Cardiac fibroblast (primary cell): Measurements from ENCODE around the gene ING1.
"Not testable (repeated sequence)": the region's sequence is repeated elsewhere in the genome, so short reads cannot be mapped to it uniquely, and the experiment has no call there.

Experiments
- DNase-seq, 2 donors: peaks; one replicate each; pipeline versions ENCODE4 v3.0.0 to v3.0.0-alpha.2; 2010; ENCODE audit warnings: low read depth in 2 of 2
- H3K4me3 ChIP-seq, 2 donors: replicated peaks in 1 of 2; 1 replicate in 1 of 2; 2 replicates in 1 of 2; pipeline ENCODE4 v1.5.1; 2011; ENCODE audit warnings: low read depth in 2 of 2, low read length in 2 of 2, mild to moderate bottlenecking in 2 of 2, moderate library complexity in 1 of 2
- CTCF ChIP-seq: IDR thresholded peaks from one replicate; pipeline ENCODE4 v1.5.1; 2011; ENCODE audit warnings: low read depth, mild to moderate bottlenecking, low read length, inconsistent platforms

The ING1 gene

DNA sequence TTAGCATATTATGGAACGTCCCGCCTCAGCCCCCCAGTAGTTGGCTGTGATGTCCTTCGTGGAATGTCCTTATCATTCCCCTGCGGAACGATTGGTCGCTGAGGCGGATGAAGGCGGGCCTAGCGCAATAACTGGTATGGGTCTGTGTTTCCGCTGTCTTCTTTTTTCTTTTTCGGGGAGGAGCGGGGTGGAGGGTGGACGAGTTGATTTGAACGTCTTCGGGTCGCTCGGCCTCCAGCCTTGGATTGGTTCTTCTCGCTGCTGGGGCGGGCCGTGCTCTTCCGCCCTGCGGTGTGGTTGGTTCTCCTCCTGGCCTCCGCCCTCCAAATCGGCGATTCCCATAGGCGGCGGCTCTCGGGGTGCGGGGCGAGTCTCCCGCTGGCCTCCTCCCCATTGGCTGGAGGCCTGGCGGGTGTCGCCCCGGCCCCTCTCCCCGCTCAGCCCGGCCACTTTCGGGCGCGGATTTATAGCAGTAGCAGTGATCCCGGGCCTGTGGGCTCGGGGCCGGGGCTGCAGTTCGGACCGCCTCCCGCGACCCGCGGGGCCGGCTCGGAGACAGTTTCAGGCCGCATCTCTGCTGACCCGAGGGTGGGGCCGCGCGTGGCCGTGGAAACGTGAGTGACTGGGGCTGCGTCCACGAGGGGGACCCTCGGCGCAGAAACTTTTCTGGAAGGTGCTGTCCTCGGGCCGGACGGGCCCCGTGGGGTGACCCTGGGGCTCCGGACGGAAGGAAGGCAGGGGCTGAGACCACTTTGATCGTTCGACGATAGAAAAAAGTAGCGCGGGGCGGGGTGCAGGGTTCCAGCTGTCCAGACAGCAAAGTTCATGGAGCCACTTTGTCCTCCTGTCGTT, 2.1 kb downstream of the ING1 start:
- peak overlapping the region; percentile 93 to 96 for H3K4me3 ChIP-seq
- TF ChIP-seq CTCF, result no peak
- DNase-seq, result peak; percentile 100

DNA sequence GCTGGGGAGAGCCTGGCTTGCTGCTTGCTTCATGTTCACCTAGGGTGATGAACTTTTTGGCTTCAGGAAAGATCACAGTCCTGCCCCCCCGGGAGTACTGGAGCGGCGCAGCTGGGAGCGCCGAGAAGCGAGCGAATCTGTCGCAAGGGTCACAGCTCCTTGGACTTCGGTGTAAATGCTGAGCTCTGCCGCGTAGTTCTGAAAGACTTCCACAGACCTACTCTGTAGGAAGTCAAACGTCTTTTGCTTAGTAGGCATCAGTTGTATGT, 2.7 kb downstream of the ING1 start:
- TF ChIP-seq CTCF, result no peak
- DNase-seq, result peak; percentile 36 to 40

DNA sequence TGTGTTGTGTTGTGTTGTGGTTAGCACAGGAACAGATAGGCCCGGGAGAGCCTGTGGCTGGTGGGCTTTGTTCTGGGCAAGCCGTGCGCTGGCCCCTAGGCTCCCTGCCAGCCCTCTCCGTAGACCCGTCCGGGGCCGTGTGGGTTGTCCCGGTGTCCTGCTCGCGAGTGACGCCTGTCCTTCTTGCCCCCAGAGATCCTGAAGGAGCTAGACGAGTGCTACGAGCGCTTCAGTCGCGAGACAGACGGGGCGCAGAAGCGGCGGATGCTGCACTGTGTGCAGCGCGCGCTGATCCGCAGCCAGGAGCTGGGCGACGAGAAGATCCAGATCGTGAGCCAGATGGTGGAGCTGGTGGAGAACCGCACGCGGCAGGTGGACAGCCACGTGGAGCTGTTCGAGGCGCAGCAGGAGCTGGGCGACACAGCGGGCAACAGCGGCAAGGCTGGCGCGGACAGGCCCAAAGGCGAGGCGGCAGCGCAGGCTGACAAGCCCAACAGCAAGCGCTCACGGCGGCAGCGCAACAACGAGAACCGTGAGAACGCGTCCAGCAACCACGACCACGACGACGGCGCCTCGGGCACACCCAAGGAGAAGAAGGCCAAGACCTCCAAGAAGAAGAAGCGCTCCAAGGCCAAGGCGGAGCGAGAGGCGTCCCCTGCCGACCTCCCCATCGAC, 5.7 kb downstream of the ING1 start:
- no peak for DNase-seq
- TF ChIP-seq CTCF, result no peak
- no peak overlapping the region for H3K4me3 ChIP-seq

More for the DNA sequence above, 2.7 kb downstream of the ING1 start:
- peak overlapping the region; percentile 93 to 96 for H3K4me3 ChIP-seq

DNA sequence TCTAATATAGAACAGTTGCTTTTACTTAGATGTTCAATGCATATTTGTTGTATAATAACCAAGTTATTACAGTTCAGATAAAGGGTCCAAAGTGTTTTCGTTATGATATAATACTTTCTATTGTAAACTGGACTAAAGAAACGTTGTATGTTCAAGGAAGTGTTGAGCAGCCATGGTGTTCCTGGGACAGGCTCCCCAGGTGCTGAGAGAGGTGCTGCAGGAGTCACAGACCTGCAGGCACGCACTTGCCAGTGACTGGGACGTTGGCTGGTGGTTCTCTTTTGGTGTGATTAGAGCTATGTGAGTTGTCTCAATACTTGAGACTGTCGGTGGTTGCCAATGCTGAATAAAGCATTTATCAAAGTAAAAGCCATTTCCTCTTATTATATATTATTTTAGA, 9.5 kb downstream of the ING1 start:
- no peak for DNase-seq
- no peak for TF ChIP-seq CTCF
- H3K4me3 ChIP-seq, result no peak overlapping the region

DNA sequence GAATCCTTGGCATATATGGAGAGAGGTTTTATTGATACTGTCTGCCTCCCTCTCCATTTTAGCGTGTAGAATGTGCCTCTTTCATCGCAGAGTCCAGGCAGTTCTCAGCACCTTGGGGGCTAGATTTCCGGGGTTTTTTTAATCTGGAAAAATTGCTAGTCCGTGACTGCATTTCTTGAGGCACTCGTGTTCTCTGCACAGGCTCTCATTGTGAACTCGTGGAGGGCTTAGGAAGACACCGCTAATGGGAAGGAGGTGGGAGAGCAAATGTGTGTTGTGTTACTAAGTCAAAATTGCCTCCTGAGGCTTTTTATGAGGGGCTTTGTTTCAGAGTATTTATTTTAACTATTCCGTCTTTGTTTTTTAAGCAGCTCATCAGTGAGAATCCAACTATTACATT, 10.1 kb downstream of the ING1 start:
- TF ChIP-seq CTCF, result no peak
- DNase-seq, result no peak
- no peak overlapping the region for H3K4me3 ChIP-seq

DNA sequence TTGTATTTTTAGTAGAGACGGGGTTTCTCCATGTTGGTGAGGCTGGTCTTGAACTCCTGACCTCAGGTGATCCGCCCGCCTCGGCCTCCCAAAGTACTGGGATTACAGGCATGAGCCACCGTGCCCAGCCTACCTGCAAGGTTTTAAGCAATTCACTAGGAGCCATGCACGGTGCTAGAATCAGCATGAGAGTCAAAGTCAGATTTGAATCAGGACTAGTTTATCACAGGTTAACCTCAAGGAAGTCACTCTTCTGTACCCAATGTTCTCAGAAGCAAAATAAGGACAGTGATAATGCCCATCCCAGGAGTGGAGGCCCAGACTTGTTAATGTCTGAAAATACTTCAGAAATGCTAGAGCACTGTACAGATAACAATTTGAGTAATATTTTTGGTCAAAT, 12.7 kb downstream of the ING1 start:
- not testable (repeated sequence) for H3K4me3 ChIP-seq, DNase-seq

- TF ChIP-seq CTCF, result no peak
- no peak overlapping the region for H3K4me3 ChIP-seq
- DNase-seq, result no peak
These were observed 13.2 kb downstream of the ING1 start for GRCh38 chr13:110726726-110727125.
